ENCODE results near the gene METRN.

Gene METRN

DNA sequence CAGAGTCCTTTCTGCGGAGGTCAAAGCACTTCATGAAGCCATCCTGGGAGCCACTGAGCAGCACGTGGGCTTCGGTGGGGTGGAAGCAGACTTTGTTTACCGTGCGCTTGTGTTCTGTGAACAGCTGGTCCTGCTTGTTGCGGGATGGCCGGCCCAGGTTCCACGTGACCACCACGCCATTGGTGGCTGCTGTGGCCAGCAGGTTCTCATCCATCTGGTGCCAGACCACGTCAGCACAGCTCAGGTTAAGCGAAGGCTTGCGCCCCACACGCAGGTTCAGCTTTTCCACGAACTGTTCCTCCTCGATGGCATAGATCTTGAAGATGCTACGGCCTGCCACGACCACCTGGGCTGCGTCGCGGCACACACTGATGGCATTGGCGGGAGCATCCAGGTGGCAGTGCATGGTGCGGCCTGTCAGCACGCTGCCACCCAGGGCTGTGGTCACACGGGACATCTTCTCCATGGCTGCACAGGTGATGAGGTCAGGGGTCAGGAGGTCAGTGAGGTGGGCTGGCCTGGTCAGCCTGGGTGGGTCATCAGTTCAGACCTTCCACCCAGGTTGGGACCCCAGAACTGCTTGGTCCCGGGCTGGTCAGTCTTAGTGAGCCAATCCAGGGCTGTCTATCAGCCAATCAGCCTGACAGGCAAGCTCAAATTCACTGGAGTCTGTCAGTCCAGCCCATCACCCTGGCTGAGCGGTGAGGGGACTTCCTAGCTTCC is 25.6 kb upstream of the METRN start:
- TF ChIP-seq FOXP2 (optimal IDR thresholded peaks at IDR 0.05; ENCODE audit: borderline replicate concordance, extremely low read depth, extremely low read length, insufficient read depth) (no peak), POLR2AphosphoS5 (IDR thresholded peaks at IDR 0.05; ENCODE audit: low read depth, low read length) (no peak), TAF1 (IDR thresholded peaks at IDR 0.05; ENCODE audit: borderline replicate concordance, insufficient read depth, low read length) (no peak), SIN3A (IDR thresholded peaks at IDR 0.05; ENCODE audit: borderline replicate concordance, insufficient read depth, low read length) (no peak)
- TF ChIP-seq, protein P1, sequence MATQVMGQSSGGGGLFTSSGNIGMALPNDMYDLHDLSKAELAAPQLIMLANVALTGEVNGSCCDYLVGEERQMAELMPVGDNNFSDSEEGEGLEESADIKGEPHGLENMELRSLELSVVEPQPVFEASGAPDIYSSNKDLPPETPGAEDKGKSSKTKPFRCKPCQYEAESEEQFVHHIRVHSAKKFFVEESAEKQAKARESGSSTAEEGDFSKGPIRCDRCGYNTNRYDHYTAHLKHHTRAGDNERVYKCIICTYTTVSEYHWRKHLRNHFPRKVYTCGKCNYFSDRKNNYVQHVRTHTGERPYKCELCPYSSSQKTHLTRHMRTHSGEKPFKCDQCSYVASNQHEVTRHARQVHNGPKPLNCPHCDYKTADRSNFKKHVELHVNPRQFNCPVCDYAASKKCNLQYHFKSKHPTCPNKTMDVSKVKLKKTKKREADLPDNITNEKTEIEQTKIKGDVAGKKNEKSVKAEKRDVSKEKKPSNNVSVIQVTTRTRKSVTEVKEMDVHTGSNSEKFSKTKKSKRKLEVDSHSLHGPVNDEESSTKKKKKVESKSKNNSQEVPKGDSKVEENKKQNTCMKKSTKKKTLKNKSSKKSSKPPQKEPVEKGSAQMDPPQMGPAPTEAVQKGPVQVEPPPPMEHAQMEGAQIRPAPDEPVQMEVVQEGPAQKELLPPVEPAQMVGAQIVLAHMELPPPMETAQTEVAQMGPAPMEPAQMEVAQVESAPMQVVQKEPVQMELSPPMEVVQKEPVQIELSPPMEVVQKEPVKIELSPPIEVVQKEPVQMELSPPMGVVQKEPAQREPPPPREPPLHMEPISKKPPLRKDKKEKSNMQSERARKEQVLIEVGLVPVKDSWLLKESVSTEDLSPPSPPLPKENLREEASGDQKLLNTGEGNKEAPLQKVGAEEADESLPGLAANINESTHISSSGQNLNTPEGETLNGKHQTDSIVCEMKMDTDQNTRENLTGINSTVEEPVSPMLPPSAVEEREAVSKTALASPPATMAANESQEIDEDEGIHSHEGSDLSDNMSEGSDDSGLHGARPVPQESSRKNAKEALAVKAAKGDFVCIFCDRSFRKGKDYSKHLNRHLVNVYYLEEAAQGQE (IDR thresholded peaks at IDR 0.05; ENCODE audit: insufficient read depth in 1 of 2, low read depth in 2 of 2, low read length in 2 of 2) = no peak

DNA sequence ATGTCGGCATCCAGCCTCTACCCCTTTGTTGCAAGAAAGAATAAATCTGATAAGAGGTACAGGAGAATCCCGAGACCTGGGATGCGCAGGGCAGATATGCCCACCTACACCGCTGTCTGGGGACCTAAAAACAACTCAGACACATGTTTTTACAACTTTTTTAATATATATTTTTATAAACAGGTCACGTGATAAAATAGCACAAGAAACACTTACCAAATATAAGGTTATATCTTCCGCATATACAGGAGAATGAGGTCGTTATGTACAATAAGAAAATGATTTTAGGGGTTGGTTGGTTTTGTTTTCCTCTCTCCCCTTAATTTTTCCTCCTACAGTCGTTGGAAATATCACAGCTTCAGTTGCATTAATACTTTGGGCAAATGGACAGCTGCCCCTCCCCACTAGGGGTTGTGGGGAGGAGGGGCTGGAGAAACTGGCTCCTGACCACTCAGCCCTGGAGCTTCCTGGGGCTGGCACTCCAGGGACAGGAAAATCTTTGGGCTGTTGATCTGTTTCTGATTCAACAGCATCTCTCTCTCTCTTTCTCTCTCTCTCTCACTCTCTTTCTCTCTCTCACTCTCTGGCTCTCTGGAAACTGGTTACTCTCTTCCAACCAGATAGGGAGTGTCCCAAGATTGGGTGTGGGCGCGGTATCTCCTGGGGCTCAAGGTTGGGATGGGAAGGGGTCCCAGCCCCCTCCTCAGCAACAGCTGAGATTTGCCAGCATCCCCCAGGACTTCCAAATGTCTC is 22.4 kb upstream of the METRN start:
- TF ChIP-seq, protein P1 (IDR thresholded peaks at IDR 0.05; ENCODE audit: insufficient read depth in 1 of 2, low read depth in 2 of 2, low read length in 2 of 2) = no peak
- TF ChIP-seq SIN3A (IDR thresholded peaks at IDR 0.05; ENCODE audit: borderline replicate concordance, insufficient read depth, low read length) (no peak), TAF1 (IDR thresholded peaks at IDR 0.05; ENCODE audit: borderline replicate concordance, insufficient read depth, low read length) (no peak), POLR2AphosphoS5 (IDR thresholded peaks at IDR 0.05; ENCODE audit: low read depth, low read length) (no peak), FOXP2 (optimal IDR thresholded peaks at IDR 0.05; ENCODE audit: borderline replicate concordance, extremely low read depth, extremely low read length, insufficient read depth) (no peak)

DNA sequence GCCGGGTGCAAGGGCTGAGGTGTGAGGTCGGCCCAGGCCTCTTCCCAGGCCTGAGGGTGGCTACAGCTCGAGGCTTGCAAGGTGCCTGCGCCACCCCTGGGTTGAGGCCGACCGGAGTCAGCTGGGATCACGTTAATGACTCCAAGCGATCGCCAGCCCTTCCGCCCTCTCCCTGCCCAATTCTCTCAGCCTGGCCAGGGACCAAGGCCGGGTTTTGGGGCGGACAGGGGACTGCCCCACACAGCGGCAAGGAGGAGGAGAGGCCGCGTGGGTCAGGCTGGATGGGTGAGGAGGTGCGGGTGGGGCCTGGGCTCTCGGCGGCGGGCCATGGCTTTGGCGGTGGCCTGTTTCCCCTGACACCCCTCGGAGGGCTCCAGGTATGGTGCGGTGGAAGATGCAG is 21.6 kb upstream of the METRN start:
- TF ChIP-seq TAF1 (IDR thresholded peaks at IDR 0.05; ENCODE audit: borderline replicate concordance, insufficient read depth, low read length) (no peak), FOXP2 (optimal IDR thresholded peaks at IDR 0.05; ENCODE audit: borderline replicate concordance, extremely low read depth, extremely low read length, insufficient read depth) (no peak), SIN3A (IDR thresholded peaks at IDR 0.05; ENCODE audit: borderline replicate concordance, insufficient read depth, low read length) (no peak), POLR2AphosphoS5 (IDR thresholded peaks at IDR 0.05; ENCODE audit: low read depth, low read length) (no peak)
- TF ChIP-seq, protein P1 (IDR thresholded peaks at IDR 0.05; ENCODE audit: insufficient read depth in 1 of 2, low read depth in 2 of 2, low read length in 2 of 2) = no peak

DNA sequence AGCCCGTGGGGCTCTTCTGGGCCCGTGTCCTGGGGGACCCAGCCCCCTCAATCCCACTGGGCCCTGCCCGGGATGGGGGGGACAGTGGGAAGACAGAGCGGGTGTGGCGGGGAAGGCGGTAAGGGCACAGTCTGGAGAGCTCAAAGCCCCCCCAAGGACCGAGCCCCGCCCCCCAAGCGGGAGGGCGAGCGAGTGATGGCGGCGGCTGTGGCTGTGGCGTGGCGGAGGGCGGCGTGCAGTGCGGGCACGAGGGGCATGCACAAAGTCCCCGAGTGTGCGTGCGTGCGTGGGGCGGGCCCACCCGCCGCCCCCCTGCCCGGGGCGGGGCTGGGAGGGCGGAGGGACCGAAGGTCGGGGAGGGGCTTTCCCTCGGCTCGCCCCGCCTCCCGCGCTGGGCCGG is 21.2 kb upstream of the METRN start:
- TF ChIP-seq FOXP2 (optimal IDR thresholded peaks at IDR 0.05; ENCODE audit: borderline replicate concordance, extremely low read depth, extremely low read length, insufficient read depth) = no peak
- TF ChIP-seq SIN3A (IDR thresholded peaks at IDR 0.05; ENCODE audit: borderline replicate concordance, insufficient read depth, low read length) = no peak
- TF ChIP-seq, protein P1 (IDR thresholded peaks at IDR 0.05; ENCODE audit: insufficient read depth in 1 of 2, low read depth in 2 of 2, low read length in 2 of 2) = no peak
- TF ChIP-seq POLR2AphosphoS5 (IDR thresholded peaks at IDR 0.05; ENCODE audit: low read depth, low read length) = no peak
- TF ChIP-seq TAF1 (IDR thresholded peaks at IDR 0.05; ENCODE audit: borderline replicate concordance, insufficient read depth, low read length) = no peak
